ENCODE data around the gene TRMT2A. TPM values are rescaled to one million over a fixed set of nuclear protein-coding genes. Genes with fewer than 3 reads are reported as not detected.
"Not testable (repeated sequence)": the region's sequence is repeated elsewhere in the genome, so short reads cannot be mapped to it uniquely, and the experiment has no call there.

TRMT2A gene
- polyA plus RNA-seq (ENCODE audit: insufficient read length in 4 of 4): 10 to 100 TPM; 40.2 to 65.5 (median 58.0) TPM

- peak; percentile 83 to 98 (median 96) for DNase-seq (ENCODE audit: low read depth in 4 of 4, low spot score in 2 of 4)
These were observed at the start of gene TRMT2A for GRCh38 chr22:20116951-20117632. Gene TRMT2A (minus strand): TSS chr22:20117226. CDS start chr22:20116906, 320 bp downstream.

- DNase-seq (ENCODE audit: low read depth in 4 of 4, low spot score in 2 of 4): no peak
These were observed 49.7 kb upstream of the TRMT2A start for GRCh38 chr22:20166703-20167102.

- DNase-seq (ENCODE audit: low read depth in 4 of 4, low spot score in 2 of 4): no peak
These were observed 48.9 kb upstream of the TRMT2A start for GRCh38 chr22:20165913-20166312.

- DNase-seq (ENCODE audit: low read depth in 4 of 4, low spot score in 2 of 4): no peak
These were observed 48.4 kb upstream of the TRMT2A start for GRCh38 chr22:20165421-20165820.

GRCh38 chr22:20164863-20165262 lies 47.8 kb upstream of the TRMT2A start:
- no peak for DNase-seq (ENCODE audit: low read depth in 4 of 4, low spot score in 2 of 4)

GRCh38 chr22:20160041-20160440 lies 43.0 kb upstream of the TRMT2A start:
- DNase-seq (ENCODE audit: low read depth in 4 of 4, low spot score in 2 of 4): no peak

- not testable (repeated sequence) for DNase-seq (ENCODE audit: low read depth in 4 of 4, low spot score in 2 of 4)
These were observed 42.5 kb upstream of the TRMT2A start for GRCh38 chr22:20159531-20159930.

GRCh38 chr22:20159076-20159475 lies 42.0 kb upstream of the TRMT2A start:
- DNase-seq (ENCODE audit: low read depth in 4 of 4, low spot score in 2 of 4): peak in 1 of 4 donors; percentile 19

- DNase-seq (ENCODE audit: low read depth in 4 of 4, low spot score in 2 of 4): no peak
These were observed 41.5 kb upstream of the TRMT2A start for GRCh38 chr22:20158391-20159036.

- no peak for DNase-seq (ENCODE audit: low read depth in 4 of 4, low spot score in 2 of 4)
These were observed 40.6 kb upstream of the TRMT2A start for GRCh38 chr22:20157430-20158183.

GRCh38 chr22:20156611-20157429 lies 39.8 kb upstream of the TRMT2A start:
- DNase-seq (ENCODE audit: low read depth in 4 of 4, low spot score in 2 of 4): peak; percentile 46 to 72 (median 52)

GRCh38 chr22:20156042-20156389 lies 39.0 kb upstream of the TRMT2A start:
- DNase-seq (ENCODE audit: low read depth in 4 of 4, low spot score in 2 of 4): no peak

- no peak for DNase-seq (ENCODE audit: low read depth in 4 of 4, low spot score in 2 of 4)
These were observed 38.5 kb upstream of the TRMT2A start for GRCh38 chr22:20155330-20156041.

- DNase-seq (ENCODE audit: low read depth in 4 of 4, low spot score in 2 of 4): no peak
These were observed 37.7 kb upstream of the TRMT2A start for GRCh38 chr22:20154602-20155187.

GRCh38 chr22:20153945-20154344 lies 36.9 kb upstream of the TRMT2A start:
- no peak for DNase-seq (ENCODE audit: low read depth in 4 of 4, low spot score in 2 of 4)

- DNase-seq (ENCODE audit: low read depth in 4 of 4, low spot score in 2 of 4): no peak
These were observed 35.5 kb upstream of the TRMT2A start for GRCh38 chr22:20152464-20152890.

- DNase-seq (ENCODE audit: low read depth in 4 of 4, low spot score in 2 of 4): no peak
These were observed 34.2 kb upstream of the TRMT2A start for GRCh38 chr22:20151276-20151588.

GRCh38 chr22:20150381-20151275 lies 33.6 kb upstream of the TRMT2A start, which contains the start of gene CCDC188:
Gene CCDC188 (minus strand): TSS chr22:20151055. CDS start chr22:20150986, 69 bp downstream.
- DNase-seq (ENCODE audit: low read depth in 4 of 4, low spot score in 2 of 4): no peak
